HL-60/S4 (cell line): Measurements from ENCODE around the gene DNAJA3.

Experiments used
- in situ Hi-C: fragments of 300-500 bp; cut with MboI; formaldehyde crosslinking; loops from 2 replicates; pipeline ENCODE4 v1.14.3; 2022; ENCODE audit warnings: low sequenced_read_pairs

Gene DNAJA3

DNA sequence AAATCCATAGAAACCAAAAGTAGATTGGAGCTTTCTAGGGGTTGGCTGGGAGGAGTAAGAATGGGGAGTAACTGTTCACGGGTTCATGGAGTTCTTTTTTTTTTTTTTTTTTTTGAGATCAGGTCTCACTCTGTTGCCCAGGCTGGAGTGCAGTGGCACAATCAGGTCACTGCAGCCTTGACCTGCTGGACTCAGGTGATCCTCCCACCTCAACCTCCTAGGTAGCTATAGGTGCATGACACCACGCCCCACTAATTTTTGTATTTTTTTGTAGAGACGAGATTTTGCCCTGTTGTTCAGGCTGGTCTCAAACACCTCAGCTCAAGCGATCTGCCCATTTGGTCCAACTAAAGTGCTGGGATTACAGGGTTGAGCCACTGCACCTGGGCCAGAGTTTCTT lies 47.2 kb downstream of the DNAJA3 start:
- in situ Hi-C loops, result no loop called here

DNA sequence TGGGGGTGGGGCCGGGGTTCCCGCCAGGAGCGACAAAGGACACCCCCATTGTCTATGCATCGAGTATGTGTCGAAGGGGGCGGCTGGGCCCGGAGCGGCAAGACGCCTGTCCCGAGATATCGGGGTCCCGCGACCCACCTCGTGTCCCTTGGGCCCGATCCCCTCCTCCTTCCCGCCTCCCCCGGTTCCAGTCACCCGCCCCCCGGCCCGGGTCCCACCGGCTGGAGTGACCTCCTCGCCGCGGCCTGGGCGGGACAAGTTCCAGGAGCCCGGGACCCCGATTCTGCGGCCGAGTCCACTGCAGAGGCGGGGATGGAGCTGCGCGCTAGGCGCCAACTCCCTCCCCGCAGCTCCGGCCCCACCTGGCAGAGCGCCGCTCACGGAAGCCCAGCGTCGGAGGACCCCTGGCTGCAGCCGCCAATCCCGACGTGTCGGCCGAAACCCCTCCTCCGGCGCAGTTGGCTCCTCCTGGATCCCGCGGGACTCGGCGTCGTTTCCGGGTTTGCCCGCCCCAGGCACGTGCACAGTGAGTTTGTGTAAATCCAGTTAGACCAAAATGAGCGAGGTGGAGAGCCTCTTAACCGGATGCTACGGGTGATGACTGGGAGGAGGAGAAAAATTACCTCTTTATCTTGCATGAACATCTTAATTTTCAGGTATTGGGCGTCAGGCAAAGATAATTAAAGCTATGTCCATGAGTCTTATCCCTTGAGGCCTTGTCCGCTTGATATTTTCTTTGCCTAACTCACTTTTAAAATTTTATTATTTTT lies 48.7 kb downstream of the DNAJA3 start, which contains the start of gene NMRAL1:
Gene NMRAL1, minus strand, starts transcription at position 434 of the 770 bp plus-strand sequence. CDS start 493 bp downstream, outside the sequence.
- in situ Hi-C loops, result no loop called here

DNA sequence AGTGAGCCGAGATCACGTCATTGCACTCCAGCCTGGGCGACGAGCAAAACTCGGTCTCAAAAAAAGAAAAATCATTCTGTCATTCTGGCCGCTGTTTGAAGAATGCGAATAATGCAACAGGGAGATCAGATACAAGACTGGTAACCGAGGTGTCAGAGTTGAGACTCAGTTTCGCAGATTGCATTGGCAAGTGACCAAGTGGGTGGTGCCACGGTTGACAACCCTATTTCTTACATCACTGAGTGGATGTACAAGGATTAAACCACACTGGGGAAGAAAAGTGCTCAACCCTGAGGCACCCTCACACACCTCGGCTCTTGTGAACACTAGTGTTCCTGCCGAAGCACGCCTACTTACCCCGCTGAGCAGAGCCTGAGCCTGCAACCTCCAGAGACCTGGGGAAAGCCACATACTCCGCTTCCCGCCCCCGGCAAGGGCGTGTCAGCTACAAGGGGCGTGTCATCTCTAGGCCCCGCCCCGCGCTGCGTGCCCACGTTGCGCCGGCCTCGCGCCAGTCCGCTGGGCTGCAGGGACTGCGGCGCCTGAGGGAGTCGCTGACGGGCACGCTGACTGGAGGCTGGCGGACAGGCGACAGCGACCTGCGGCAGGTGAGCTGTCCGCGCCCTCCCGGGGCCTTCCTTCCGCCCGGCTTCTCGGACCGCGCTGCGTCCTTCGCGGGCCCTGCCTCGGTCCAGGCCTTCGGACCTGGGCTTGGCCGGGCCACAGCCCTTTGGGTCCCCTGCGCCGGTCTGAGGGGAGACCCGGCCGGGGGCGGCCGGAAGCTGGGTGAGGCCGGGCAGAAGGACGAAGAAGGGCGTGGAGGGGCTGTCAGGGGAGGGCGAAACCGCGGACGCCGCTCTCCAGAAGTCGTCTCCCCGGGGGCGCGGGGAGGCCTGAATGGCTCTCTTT lies 50.5 kb downstream of the DNAJA3 start, which contains the start of gene HMOX2:
Gene HMOX2, plus strand, starts transcription at position 519 of the 909 bp plus-strand sequence. CDS start 29,127 bp downstream, outside the sequence.
- in situ Hi-C loops, result no loop called here

DNA sequence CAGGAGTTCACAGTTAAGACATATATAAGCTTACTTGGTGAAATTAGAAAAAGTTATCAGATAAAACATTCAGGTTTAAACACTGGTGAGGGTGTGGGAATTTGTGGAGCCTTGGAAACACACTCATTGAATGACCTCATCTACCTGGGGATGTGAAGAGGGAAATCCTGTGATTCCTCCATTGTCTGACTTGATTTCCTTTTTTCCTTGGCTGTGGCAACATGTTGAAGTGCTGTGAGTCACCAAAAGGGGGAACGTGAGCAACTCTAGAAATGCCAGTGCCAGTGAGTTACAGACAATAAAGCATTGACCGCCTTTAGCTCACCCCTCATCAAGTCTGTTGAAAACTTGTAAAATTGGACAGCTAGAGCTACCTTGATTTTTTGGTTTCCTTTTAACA lies 52.3 kb downstream of the DNAJA3 start:
- in situ Hi-C loops, result no loop called here

DNA sequence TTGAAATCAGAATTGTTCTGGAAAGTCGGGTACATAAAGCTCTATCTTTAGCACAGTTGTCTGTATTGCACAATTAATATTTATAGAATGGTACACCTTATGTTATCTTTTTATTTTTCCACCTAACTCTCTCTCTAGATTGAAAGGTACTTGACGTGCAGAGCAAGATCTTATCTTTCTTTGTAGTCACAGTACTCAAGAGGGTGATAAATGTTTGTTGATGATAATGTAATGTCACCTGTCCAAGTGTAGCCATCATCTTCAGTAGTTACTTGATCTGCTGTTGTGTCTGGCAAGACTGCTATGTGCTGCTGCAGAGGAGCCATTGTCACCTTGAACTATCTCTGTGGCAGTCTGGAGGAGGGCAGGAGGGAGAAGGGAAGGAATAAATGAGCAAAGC lies 55.9 kb downstream of the DNAJA3 start:
- in situ Hi-C loops, result no loop called here

DNA sequence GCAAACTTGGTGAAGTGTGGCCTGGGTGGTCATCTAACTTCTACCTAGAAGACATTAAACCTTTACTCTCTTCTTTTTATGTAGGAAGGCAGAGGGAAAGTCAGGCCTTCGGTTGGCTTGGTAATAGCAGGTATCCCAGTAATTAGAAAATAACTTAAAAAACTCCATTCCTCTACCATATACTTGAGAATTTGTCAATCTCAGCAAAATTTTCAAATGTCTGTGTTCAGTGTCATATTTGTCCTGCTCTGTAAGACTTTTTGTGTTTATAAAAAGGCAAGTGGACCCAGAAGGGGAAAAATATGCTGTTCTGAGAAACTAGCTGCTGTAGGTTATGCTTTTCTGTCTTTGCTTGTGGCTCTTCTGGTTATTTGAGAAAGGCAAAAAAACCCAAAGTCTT lies 56.3 kb downstream of the DNAJA3 start:
- in situ Hi-C loops, result no loop called here

DNA sequence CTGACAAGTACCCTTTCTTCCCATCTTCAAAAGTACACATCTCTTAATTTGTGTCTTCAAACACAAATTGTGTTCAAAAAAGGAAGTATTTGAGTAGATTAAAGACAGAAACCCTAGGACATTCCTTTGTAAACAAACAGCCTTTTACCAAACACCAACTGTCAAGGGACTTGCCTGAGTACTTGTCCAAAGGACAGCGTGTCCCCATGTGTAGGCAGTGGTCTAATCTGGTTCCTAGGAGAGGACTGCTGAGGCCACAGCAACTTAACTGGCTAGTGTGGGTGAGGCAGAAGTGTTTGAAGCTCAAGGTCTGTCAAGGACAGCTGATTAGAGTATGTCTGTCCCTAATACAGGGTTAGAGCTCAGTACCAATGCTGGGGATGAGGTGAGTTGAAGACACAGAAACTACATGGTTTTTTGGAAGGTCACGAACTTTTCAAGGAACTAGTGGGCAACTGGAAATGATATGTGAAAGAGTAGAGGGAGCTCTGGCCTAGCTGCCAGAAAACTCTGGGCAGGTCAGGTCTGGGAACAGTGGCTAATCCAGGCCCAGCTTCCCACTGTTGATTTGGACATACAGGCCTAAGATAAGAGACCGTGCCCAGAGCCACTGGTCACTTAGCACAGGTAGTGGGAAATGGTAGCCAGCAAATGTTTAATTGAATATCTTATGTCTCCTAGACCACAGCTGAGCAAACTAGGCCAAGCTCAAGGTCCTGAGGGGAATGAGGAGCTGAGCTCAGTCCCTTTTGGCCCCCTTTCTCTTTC lies 60.6 kb downstream of the DNAJA3 start:
- in situ Hi-C loops, result no loop called here

DNA sequence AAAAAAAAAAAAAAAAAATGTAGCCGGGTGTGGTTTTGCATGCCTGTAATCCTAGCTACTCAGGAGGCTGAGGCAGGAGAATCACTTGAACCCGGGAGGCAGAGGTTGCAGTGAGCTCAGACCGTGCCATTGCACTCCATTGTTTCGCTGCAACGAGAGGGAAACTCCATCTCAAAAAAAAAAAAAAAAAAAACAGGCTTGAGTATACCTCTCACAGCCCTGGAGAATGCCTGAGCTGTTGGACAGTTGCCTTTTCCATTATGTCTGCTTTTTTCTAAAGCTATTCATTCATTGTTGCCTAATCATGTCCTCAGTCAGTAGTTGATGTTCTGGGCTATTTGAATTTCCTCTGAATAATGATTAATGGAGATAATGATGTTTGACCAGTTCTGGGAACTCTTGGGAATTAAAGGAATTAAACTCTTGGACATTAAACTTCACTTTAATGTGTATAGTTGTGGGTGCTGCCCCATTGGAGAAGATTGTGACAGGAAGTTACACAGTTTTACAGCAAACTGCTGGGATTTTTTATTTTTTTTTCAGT lies 62.4 kb downstream of the DNAJA3 start:
- in situ Hi-C loops, result no loop called here

DNA sequence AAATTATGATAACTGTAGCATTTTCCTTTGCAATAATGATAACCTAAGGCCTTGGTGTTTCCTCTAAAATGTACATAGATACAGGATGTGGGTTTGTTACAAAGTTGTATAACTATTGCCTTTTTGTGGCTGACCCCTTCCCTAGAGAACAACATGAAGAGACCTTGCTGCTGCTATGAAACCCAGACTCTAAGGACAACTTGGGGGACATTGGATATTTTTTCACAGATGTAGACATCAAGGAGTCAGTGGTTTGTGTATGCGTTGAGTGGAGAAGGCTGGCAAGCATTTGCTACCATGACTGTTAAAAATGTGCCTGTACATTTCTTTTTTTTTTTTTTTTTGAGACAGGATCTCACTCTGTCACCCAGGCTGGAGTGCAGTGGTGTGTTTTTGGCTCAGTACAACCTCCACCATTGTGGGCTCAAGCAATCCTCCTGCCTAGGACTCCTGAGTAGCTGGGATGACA lies 62.9 kb downstream of the DNAJA3 start:
- in situ Hi-C loops, result no loop called here

DNA sequence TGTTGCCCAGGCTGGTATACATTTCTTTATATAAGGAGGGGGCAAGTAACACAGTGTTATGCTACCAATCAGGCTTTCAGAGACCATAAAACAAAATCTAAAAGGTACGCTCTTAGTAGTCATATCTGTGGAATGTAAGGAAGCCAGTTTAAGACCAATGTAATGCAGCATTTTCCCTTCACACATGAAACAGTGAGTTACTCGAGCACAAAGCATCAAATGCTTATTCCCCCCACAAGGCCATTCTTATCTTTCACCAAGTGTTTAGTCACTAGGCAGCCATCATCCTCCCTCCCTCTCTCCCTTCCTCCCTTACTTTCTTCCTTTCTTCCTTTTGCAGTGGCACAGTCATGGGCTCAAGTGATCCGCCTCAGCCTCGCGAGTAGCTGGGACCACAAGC lies 63.4 kb downstream of the DNAJA3 start:
- in situ Hi-C loops, result no loop called here

DNA sequence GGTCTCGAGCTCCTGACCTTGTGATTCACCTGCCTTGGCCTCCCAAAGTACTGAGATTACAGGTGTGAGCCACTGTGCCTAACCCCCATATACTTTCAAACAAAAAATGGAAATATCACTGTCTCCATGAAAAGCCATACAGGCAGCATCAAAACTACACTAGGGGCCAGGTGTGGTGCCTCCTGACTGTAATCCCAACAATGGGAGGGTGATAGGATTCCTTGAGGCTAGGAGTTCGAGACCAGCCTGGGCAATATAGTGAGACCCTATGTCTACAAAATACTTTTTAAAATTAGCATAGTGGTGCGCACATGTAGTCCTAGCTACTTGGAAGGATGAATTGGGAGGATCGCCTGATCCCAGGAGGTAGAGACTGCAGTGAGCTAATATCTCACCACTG lies 66.2 kb downstream of the DNAJA3 start:
- in situ Hi-C loops, result no loop called here

DNA sequence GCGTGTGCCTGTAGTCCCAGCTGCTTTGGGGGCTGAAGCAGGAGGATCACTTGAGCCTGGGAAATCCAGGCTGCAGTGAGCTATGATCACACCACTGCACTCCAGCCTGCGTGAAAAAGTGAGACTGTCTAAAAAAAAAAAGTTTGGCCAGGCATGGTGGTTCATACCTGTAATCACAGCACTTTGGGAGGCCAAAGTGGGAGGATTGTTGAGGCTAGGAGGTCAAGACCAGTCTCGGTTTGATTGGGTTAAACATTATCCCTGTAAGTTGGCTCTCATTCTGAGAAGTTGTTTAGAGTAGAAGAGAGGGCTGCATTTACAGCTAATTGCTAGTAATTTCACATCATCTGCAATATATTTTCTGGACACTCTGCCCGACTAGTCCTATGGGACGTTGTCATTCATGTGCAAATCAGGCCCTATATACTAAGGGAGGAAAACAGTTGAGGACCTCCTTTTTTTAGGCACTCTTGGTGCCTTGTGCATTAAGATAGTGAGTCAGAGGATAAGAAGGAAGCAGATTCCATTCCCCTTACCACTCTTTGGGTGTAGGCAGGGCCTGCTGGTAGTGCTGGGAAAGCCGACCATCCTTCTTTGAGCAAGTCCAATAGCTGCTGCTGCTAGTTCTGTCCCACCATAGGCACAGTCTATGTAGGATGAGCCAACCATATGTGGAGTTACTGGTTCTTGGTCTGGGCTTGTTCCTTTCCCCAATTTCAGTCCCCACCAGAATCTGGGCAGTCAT lies 69.2 kb downstream of the DNAJA3 start:
- in situ Hi-C loops, result no loop called here

DNA sequence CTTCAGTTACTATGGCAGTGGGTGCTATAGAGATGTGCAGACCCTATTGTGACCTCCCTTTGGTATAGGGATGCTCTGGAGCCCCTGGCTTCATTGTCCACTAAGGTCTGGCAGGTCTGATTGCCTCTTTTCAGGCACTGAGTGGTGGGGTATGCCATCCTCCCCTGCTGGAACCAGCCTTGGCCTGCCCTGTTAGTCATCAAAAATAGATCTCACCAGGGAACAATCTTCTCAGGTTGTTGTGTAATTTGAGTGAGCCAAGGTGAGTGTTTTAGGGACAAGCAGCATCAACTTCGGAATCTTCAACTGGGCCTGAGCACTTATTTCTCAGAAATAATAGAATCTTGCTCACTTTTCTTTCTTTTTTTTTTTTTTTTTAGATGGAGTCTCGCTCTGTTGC lies 70.1 kb downstream of the DNAJA3 start:
- in situ Hi-C loops, result no loop called here

DNA sequence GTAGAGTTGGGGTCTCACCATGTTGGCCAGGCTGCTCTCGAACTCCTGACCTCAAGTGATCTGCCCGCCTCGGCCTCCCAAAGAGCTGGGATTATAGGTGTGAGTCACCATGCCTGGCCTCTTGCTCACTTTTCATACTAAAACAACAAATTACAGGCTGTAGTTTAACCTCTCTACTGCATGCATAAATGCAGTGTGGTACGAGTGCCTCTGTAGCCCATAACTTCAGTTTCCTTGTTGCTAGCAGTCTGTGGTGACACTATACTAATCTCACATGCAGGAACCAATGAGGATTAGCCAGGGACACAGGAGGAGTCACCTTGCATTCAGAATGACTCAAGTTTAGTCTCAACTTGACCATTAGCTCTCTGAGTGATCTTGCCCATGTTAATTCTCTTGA lies 70.6 kb downstream of the DNAJA3 start:
- in situ Hi-C loops, result no loop called here

DNA sequence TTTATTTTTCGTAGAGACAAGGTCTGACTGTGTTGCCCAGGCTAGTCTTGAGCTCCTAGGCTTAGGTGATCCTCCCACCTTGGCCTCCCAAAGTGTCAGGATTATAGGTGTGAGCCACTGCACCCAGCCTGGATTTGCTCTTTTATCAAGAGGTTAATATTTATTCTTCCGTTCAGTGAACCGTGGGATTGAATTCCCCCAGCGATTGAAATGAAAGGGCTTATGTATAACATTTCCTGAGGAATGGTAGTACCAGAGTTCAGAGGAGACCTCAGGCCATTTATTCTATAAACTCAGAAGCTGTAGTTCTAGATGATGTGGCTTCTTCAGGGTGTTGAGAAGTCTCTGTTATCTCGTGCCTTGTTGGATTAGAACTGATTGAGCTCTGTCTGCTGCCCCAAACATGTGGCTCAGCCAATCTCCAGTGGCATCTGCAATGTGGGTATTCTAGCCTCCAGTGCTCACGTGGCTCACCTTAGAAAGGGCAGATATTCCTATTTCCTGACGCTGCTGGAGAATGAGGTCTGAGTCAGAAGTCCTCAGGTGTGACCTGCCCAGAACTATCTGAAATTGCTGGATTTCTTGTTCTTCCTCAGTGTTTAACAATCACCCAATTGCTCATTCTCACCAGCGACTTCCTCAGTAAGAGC lies 73.0 kb downstream of the DNAJA3 start:
- in situ Hi-C loops, result no loop called here

DNA sequence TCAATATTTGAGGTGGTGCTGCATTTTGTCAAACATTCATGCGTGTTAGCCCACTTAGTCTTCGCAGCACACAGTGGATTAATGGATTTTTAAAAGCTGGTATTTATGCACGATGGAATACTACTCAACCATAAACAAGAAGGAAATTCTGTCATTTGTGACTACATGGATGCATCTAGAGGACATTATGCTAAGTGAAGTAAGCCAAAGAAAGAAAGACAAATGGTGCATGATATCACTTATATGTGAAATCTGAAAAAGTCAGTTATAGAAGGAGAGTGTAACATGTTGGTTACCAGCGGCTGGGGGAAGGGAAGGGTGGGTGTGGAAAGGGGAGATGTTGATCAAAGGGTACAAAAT lies 73.5 kb downstream of the DNAJA3 start:
- in situ Hi-C loops, result no loop called here

DNA sequence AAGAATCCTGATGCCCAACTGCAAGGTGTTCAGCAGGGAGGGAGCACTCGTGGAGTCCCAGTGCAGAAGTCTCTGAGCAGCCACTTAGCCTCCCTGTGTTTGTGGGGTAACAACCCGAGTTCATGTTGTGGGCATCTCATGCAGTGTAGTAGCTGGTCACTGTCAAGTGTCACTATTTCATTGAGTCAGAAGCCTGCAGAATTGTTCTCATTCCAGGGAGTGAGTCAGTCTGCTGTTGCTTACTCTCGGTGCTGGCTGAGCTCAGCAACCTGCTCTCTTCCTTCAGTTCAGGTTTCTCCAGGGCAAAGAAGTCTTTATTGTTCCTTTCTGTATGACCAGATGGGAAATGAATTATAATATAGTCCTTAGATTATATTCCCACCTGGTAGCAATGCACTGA lies 74.6 kb downstream of the DNAJA3 start:
- in situ Hi-C loops, result no loop called here

DNA sequence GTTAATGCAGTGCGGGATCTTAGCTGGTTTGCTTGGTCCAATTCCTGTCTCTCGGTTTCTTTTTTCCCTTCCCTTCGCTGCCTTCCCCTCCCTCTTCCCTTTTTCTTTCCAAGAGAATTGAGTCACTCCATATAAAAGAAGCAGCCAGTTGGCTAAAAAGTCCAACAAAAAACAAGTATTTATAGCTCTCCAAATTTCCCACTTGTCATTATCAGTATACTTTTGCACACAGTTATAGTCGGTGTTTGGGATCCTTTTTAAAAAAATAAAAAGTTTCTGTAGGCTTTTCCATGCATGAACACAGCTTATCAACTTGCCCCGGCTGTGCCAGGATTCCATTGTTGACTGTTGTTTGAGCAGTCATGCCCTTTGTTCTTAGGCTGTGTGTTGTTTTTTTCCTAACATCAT lies 75.4 kb downstream of the DNAJA3 start:
- in situ Hi-C loops, result no loop called here

DNA sequence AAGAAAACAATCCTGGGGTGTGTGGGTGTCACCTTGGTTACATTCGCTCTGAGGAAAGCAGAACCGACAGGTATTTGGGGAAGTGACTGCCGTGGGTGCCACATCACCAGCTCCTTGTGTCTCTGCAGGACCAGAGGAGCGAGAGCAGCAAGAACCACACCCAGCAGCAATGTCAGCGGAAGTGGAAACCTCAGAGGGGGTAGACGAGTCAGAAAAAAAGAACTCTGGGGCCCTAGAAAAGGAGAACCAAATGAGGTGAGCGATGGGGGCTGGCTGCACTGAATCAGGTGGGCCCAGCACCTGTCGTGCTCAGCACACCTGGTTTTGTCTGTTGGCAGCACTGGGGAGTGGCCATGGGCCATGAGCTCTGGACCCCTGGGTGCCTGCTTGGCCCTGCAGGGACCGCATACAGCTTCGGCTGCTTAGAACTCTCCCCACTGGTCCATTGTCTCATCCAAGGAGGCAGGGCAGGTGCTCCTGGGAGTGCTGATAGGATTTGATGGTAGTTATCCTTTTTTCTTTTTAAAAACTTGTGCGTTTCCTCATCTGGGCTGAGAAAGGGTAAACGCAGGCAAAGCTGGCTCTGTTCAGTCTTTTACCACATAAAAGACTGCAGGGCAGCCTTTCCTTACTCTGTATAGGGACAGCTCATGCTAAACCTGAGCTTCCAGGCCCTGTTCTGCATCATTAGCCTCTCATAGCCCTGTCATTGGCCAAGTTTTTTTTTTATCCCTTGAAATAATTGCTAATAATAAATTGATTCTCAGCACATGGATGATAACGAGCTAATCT lies 79.9 kb downstream of the DNAJA3 start:
- in situ Hi-C loops, result no loop called here
